K562 (cell line): ENCODE measurements around the gene KIAA0930. TPM values are rescaled to one million over a fixed set of nuclear protein-coding genes. Genes with fewer than 3 reads are reported as not detected.

ENCODE experiments used
- ATAC-seq: fragments of 200-7000 bp; cut with Tn5 transposase; 3 replicates; pipeline ENCODE4 v1.9.1; 2020; ENCODE audit warnings: moderate library complexity
- BruUV-seq: library from RNA; stranded (reverse); fragments of 400-500 nt; replicated peaks from 2 replicates; lab custom pipeline; 2021; lab: Mats Ljungman, UMichigan
- CTCF ChIA-PET: fragments of 300-600 bp; formaldehyde crosslinking; extraction: SDS; loops from one replicate; lab custom pipeline; 2021; ENCODE audit warnings: low intra/inter-chr PET ratio; lab: Yijun Ruan, JAX
- POLR2A ChIA-PET: fragments of 300-600, 350-650 bp; sonication (Branson Sonifier 250); formaldehyde crosslinking; extraction: SDS; loops from one replicate; lab custom pipeline; 2021; ENCODE audit warnings: antibody characterized with exemption, inconsistent platforms; lab: Yijun Ruan, JAX
- DNase-seq, 4 experiments: peaks; one replicate each; pipeline versions ENCODE4 v3.0.0 to v3.0.0-alpha.2; 2011 to 2018; ENCODE audit warnings: low spot score in 3 of 4, mixed read lengths in 3 of 4; ENCODE audit errors: extremely low read depth in 1 of 4
- FAIRE-seq: peaks from 2 replicates; lab custom pipeline; 2011; peaks lifted over from hg19 to GRCh38; lab: Jason Lieb, UNC
- H2AFZ ChIP-seq: 2 replicates; pipeline ENCODE4 v1.6.0; 2011; ENCODE audit warnings: low read depth, low read length, control low read depth, inconsistent platforms
- H3K27ac ChIP-seq: fragments of 200-600 bp; 3 replicates; pipeline ENCODE4 v1.8.0; 2011; ENCODE audit warnings: low read depth, mild to moderate bottlenecking, control low read depth, inconsistent platforms, low read length, moderate library complexity, mixed read lengths; ENCODE audit errors: extremely low read depth
- H3K27me3 ChIP-seq, 2 experiments: fragments of 300-600 bp in 1 of 2; 2 replicates in 1 of 2; 3 replicates in 1 of 2; pipeline versions ENCODE4 v1.6.0 to v1.8.0; 2011; ENCODE audit warnings: inconsistent platforms in 2 of 2, low read length in 2 of 2, mild to moderate bottlenecking in 1 of 2, mixed read lengths in 1 of 2, moderate library complexity in 1 of 2; ENCODE audit not compliant: control insufficient read depth in 2 of 2, insufficient read depth in 2 of 2
- H3K36me3 ChIP-seq: fragments of 300-600 bp; 3 replicates; pipeline ENCODE4 v1.8.0; 2011; ENCODE audit warnings: mild to moderate bottlenecking, low read length, inconsistent platforms; ENCODE audit not compliant: control insufficient read depth, insufficient read depth
- H3K4me1 ChIP-seq, 2 experiments: fragments of 200-600 bp in 1 of 2; replicated peaks in 1 of 2; 2 replicates in 1 of 2; 3 replicates in 1 of 2; pipeline versions ENCODE4 v1.5.1 to v1.8.0; 2011; ENCODE audit warnings: inconsistent platforms in 2 of 2, low read length in 2 of 2, mild to moderate bottlenecking in 1 of 2, mixed read lengths in 1 of 2, moderate library complexity in 1 of 2; ENCODE audit not compliant: control insufficient read depth in 2 of 2, insufficient read depth in 2 of 2
- H3K4me2 ChIP-seq: 2 replicates; pipeline ENCODE4 v1.6.1; 2011; ENCODE audit warnings: low read length, control low read depth, inconsistent platforms, mixed read lengths; ENCODE audit not compliant: insufficient read depth
- H3K4me3 ChIP-seq: fragments of 200-600 bp; sonication (generic), shearing (Covaris generic); 2 replicates; pipeline ENCODE4 v1.5.1; 2016; ENCODE audit warnings: control low read depth, inconsistent platforms
- H3K79me2 ChIP-seq: fragments of 200-600 bp; 3 replicates; pipeline ENCODE4 v1.8.0; 2011; ENCODE audit warnings: low read length, inconsistent platforms; ENCODE audit not compliant: control insufficient read depth, insufficient read depth
- H3K9ac ChIP-seq, 2 experiments: 2 replicates each; pipeline versions ENCODE4 v1.6.0 to v1.6.1; 2011; ENCODE audit warnings: low read depth in 2 of 2, low read length in 2 of 2, control low read depth in 1 of 2, inconsistent platforms in 1 of 2, mild to moderate bottlenecking in 1 of 2, mixed read lengths in 1 of 2; ENCODE audit not compliant: insufficient read depth in 1 of 2
- H3K9me1 ChIP-seq: one replicate; pipeline ENCODE4 v1.6.0; 2011; ENCODE audit warnings: inconsistent platforms, mild to moderate bottlenecking, low read length, moderate library complexity; ENCODE audit not compliant: control insufficient read depth, insufficient read depth
- H3K9me3 ChIP-seq: replicated peaks from 2 replicates; pipeline ENCODE4 v1.5.1; 2011; ENCODE audit warnings: low read depth, low read length, inconsistent platforms; ENCODE audit not compliant: control insufficient read depth, insufficient read depth
- H4K20me1 ChIP-seq: replicated peaks from 2 replicates; pipeline ENCODE4 v1.6.1; 2011; ENCODE audit warnings: low read length, inconsistent platforms, mixed read lengths; ENCODE audit not compliant: control insufficient read depth, insufficient read depth
- SPI1 ChIP-seq: IDR thresholded peaks from 2 replicates; pipeline ENCODE4 v1.6.1; 2011; ENCODE audit warnings: low read depth, low read length, control low read depth, borderline replicate concordance
- ZKSCAN1 ChIP-seq: fragments of 150-350 bp; IDR thresholded peaks from 2 replicates; pipeline ENCODE4 v1.6.1; 2016; ENCODE audit warnings: low read depth, low read length
- ZNF57 ChIP-seq: fragments of 450-650 bp; formaldehyde crosslinking; IDR thresholded peaks from 2 replicates; pipeline ENCODE4 v1.4.0; 2020; ENCODE audit warnings: mild to moderate bottlenecking, moderate library complexity
- WGBS: fragments of 100-300 bp; shearing (Covaris generic); methylation state at CpG from one replicate; pipeline ENCODE4 v1.1.6; 2016; ENCODE audit warnings: low coverage, mixed read lengths; ENCODE audit not compliant: insufficient coverage; ENCODE audit errors: missing lambda C conversion rate; 5-methylcytosine and 5-hydroxymethylcytosine counted together
- in situ Hi-C: fragments of 300-500 bp; cut with MboI; formaldehyde crosslinking; loops from 4 replicates; pipeline ENCODE4 v1.15.0; 2018; ENCODE audit warnings: inconsistent platforms, mixed read lengths
- intact Hi-C: fragments of 100-400 bp; cut with micrococcal nuclease; formaldehyde crosslinking; loops from 2 replicates; pipeline ENCODE4 v1.14.2; 2022
- polyA plus RNA-seq, 8 experiments: library from polyadenylated mRNA; depleted of rRNA in 4 of 8; stranded (reverse) in 5 of 8; unstranded in 3 of 8; fragments of >200 nt; fragmentation: Nextera tagmentation in 2 of 8; fragmentation: Illumina TruSeq in 1 of 8; extraction: Ambion mirVana in 2 of 8; extraction: Trizol in 1 of 8; gene quantifications; 2 replicates each; pipeline versions ENCODE4 v1.2.1 to v1.2.3, GENCODE V29; 2011 to 2014; ENCODE audit warnings: inconsistent platforms in 1 of 8, missing spikeins in 1 of 8
- total RNA-seq, 7 experiments: library from RNA; depleted of rRNA in 6 of 7; stranded (reverse); fragments of >200 nt in 6 of 7; fragmentation: Illumina TruSeq in 2 of 7; extraction: Trizol in 2 of 7; gene quantifications; 2 replicates each; pipeline versions ENCODE4 v1.2.1 to v1.2.3, GENCODE V29; 2011 to 2021; ENCODE audit warnings: low replicate concordance in 1 of 7

Gene KIAA0930
- total and polyA plus RNA-seq, 9 of the 15 experiments (the other 6 are each of a cell fraction or from before 2014, with no cell fraction given): 0.24 to 12.1 (median 6.4) TPM

- no peaks in the 10 kb centered on the region for H3K36me3 ChIP-seq
- peaks cover 0 to 17% of the 10 kb centered on the region in 2 experiments; a peak in 3 of 5 replicates for H3K4me1 ChIP-seq
- ChIA-PET CTCF (interaction anchor here (0.5 kb wide), 1 partner anchor 138 kb away, joined by 3 read pairs; no protein-coding TSS in a partner anchor), POLR2A (interaction anchor here (0.6 kb wide), 1 partner anchor 190 kb away, joined by 4 read pairs; no protein-coding TSS in a partner anchor)
- no peak overlapping the region for H2AFZ ChIP-seq
- TSS peak; percentile 52 for BruUV-seq
- in situ Hi-C loops: loop anchor here (25.0 kb wide), 1 partner anchor 427 kb away; no protein-coding TSS in a partner anchor
- H4K20me1 ChIP-seq: no peaks in the 10 kb centered on the region
- intact Hi-C loops: no loop called here
- H3K27me3 ChIP-seq: no peaks in the 10 kb centered on the region
- H3K9me3 ChIP-seq: no peaks in the 10 kb centered on the region
- 77% methylated on average over 6 of the region's 6 CpGs for WGBS
- no peak for ATAC-seq
- no peak overlapping the region for H3K4me3 ChIP-seq
- TF ChIP-seq ZNF57 (CRISPR knock-in tag) (no peak), ZKSCAN1 (peak; percentile 62; the same call in 1 of the 2 replicates), SPI1 (peak; percentile 40; the same call in 1 of the 2 replicates)
- no peak overlapping the region for H3K4me2 ChIP-seq
- H3K79me2 ChIP-seq: no peaks in the 10 kb centered on the region
- H3K27ac ChIP-seq: no peak overlapping the region
- H3K9me1 ChIP-seq: no peaks in the 10 kb centered on the region
- DNase-seq: no peak
- H3K9ac ChIP-seq: no peak overlapping the region
- no peak for FAIRE-seq
These were observed 1.6 kb downstream of the KIAA0930 start for GRCh38 chr22:45238957-45239680.
